GM18861 (cell line): ENCODE results near the gene LMF2.
"Not testable (repeated sequence)": the region's sequence is repeated elsewhere in the genome, so short reads cannot be mapped to it uniquely, and the experiment has no call there.

ENCODE experiments used
- ATAC-seq: cut with Tn5 transposase; IDR thresholded peaks from one replicate; pipeline ENCODE4 v1.9.1; 2021; ENCODE audit not compliant: unreplicated experiment

LMF2 gene

DNA sequence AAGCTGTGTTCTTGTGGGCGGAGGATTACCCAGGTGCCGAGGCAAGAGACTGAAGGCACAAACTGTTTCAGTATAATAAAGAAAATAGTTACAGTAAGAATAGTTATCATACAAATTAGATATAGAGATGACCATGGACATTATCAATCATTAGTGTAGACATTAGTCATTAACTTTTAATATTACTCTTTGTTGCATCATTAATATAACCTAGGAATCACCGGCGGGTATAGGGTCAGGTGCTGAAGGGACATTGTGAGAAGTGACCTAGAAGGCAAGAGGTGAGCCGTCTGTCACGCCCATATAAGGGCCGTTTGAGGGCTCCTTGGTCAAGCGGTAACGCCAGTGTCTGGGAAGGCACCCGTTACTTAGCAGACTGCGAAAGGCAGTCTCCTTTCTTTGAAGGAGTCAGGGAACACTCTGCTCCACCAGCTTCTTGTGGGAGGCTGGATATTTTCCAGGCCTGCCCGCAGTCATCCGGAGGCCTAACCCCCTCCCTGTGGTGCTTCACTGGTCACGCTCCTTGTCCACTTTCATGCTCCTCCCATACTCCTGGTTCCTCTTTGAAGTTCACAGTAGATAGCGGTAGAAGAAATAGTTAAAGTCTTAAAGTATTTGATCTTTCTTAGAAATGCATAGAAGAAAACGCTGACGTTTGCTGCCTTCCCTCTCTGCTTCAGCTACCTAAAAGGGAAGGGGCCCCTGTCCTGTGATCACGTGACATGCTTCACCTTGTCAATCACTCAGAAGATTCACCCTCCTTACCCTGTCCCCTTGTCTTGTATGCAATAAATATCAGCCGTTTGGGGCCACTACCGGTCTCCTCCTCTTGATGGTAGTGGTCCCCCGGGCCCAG lies 26.6 kb upstream of the LMF2 start:
- not testable (repeated sequence) for ATAC-seq

DNA sequence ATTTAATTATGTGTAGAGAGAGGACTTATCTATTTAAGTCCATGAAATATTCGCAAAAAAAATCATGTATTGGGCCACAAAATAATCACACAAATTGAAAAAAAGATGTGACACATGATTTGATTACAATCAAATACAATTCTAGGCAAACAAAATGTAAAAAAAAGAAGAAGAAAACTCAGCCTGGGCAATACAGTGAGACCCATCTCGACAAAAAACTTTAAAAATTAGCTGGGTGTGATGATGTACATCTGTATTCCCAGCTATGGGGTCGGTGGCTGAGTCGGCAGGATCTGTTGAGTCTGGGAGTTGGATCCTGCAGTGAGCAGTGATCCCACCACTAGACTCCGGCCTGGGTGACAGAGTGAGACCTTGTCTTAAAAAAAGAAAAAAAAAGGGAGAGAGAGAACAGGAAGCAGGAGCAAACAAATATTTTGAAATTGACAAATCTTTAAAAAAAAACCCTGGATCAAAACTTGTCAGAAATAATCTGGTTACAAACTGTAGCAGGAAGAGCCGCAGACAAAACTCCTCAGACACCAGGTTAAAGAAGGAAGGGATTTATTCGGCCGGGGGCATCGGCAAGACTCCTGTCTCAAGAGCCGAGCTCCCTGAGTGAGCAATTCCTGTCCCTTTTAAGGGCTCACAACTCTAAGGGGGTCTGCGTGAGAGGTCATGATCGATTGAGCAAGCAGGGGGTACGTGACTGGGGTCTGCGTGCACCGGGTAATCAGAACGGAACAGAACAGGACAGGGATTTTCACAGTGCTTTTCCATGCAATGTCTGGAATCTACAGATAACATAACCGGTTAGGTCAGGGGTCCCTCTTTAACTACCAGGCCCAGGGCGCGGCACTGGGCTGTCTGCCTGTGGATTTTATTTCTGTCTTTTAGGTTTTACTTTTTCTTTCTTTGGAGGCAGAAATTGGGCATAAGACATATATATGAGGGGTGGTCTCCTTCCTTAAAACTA lies 25.6 kb upstream of the LMF2 start:
- ATAC-seq, result no peak

DNA sequence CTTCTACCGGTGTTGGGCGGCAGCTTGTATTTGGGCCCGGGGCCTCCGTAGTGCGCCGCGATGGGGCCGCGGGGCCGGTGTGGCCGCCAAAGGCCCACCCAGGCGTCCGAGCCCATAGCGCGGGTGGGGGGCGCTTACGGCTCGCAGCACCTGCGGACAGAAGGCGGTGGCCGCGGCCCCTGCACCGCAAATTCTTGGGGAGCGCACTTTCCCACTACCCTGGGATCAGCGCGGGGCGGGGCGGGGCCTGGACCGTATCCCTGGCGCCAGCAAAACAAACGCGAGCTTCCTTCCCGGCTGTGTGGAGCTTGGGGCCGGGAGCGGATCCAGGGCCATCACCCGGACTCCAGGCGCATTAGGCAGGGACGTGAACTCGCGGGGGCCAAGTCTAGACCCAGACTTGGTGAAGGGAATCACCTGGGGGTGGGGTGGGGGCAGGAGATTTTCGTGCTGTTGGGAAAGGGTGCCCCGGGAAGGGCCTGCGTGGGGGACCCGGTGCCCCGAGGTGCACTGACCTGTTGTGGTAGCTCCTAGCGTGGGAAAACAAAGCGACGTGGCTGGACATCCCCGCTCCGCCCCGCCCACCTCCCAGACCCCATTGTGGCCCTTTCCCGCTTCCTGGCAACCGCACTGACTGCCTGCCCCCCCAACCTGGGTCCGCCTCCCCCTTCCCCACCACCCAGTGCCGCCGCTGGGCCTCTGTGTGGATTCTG lies 24.6 kb upstream of the LMF2 start:
- ATAC-seq, result no peak

DNA sequence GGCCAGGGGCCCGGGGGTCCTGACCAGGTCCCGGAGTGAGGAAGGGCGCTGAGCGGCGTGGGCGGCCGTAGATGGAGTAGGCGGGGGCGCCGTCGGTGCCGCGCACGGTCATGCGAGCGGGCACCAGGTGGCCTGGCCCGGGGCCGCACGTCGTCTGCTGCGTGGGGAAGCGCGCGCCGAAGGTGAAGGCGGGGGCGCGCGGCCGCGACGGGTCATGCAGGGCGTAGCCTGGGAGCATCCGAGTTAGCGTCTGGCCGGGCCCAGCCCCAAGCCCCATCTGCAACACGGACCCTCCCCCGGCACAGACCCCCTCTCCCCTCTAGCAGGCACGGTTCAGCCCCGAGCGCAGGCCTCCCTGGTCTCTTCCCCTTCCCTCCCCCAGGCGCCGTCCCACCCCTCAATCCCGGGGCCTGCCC lies 24.1 kb upstream of the LMF2 start:
- ATAC-seq, result no peak

DNA sequence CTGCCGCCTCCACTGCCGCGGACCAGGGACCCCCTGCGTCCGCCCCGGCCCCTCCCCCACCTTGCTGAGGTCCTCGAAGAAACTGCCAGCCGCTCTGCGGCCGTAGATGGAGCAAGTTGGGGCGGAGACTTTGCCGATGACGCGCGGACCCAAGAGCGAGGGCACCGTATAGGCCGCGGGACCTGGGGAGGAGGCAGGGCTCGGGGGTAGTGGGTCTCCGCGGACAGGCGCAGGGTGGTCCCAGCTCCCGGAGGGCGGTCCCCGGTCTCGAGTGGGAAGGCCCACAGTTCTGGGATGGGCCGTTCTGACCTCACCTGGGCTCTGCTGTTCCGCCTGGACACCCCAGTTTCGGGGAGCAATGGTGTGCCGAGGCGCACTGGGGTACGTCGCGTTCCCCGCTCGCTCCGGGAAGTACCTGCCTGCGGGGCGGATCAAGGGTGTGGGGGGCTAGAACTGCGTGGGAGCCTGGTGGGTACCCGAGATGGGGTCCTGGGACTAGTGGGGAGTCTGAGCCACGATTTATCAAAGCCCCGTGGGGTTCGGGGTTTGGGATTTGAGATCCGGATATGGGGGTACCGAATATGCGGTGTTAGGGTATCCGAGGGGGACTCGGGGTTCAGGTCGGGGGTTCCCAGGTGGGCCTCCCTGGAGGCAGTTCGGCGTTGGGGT lies 23.5 kb upstream of the LMF2 start:
- ATAC-seq, result no peak

DNA sequence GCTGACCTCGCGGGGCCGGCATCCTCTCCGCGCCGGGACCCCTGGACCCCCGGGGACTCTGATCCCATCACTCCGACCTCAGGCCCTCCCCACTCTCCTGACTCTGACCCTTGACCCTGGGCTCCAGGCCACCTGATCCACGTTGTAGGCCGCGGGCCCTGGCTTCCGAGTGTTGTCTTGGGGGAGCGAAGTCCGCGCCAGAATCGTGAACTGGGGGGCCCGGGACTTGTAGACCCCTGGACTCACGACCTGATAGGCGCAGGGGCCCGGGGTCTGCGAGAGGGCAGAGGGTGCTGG lies 23.0 kb upstream of the LMF2 start:
- no peak for ATAC-seq

DNA sequence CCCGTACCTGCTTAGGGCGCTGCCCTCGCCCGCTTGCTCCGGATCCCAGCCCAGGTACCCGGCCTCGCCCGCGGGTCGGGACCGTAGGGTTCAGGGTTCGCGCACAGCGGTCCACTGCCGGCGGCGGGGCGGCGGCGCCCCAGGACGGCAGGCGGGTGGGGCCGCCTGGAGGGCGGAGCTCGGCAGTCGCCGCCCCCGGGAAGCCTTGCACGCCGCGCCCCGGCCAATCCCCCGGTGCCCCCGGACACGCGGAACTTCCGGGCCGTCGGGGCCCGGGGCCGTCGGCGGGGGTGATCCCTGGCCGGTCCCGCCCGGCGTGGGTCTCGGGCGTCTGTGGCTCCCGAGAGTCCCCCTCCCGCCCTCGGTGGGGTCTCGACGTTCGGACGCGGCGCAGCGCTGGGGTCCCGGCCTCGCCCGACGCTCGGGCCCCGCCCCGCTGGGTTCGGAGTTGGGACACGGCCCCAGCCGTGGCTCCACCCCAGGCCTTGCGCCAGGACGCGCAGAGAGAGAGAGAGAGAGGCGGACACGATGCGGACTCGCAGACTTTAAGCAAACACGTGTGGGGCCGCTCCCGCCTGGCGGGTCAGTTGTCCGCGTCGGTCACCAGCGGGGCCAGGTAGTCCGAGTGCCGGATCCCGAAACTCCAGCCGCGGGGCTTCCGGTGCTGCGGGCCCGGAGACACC lies 22.5 kb upstream of the LMF2 start, which contains the start of gene TYMP:
Gene TYMP (minus strand): TSS at position 116 of the 683 bp plus-strand sequence. CDS start 303 bp downstream, outside the sequence.
- no peak for ATAC-seq

DNA sequence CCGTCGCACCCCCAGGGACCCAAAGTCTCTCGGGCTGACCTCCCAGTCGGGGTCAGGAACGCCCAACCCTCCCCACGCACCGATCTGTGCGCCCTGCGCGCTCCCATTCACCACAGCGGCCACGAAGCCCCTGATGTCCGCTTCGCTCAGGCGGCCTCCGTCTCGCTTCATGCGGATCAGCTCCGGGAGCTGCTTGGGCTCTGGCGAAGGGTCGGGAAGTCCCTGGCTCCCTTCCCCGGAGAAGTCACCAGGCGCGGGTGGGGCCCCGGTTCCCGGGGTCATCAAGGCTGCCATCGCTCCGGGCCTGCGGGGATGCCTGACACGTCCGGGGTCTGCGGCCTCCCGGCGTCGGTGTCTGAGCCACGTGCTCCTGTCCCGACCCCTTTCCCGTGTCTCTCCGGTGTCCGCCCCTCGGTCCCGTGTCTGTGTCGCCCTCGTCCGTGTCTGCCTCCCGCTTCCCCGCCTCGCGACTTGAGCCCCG lies 22.0 kb upstream of the LMF2 start:
- ATAC-seq, result no peak

DNA sequence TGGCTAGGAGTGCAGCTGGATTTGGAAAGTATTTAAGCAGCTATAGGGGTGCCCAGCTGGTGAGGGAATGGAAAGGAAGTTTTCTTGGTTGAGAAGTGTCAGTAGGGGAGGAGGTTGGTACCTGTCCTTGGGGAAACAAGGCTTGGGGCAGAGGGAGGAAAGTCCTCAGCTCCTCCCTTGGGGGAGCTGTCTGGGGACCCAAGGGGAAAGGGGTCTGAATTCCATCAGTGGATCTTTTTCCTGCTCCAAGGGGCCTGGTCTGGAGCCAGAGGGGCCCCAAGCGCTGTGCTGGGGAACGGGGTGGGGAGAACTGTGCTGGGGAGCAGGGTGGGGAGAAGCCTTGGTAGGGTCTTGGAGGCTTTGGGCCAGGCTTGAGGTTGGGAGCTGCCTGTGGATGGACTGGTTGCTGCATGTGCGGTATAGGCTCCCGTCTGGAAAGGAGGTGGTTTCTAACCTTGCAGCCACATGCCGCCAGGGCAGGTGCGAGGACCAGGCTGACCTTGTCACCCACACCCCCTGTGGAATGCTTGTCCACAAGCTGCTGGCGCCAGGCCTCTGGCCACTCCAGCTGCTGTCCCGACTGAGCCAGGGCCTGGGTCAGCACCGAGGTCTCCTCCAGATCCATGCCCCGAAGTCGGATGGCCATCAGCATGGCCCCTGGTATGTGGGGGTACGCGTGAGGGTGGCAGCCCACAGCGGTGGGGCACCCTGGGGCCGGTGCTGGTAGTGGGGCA lies 21.3 kb upstream of the LMF2 start:
- ATAC-seq, result no peak

DNA sequence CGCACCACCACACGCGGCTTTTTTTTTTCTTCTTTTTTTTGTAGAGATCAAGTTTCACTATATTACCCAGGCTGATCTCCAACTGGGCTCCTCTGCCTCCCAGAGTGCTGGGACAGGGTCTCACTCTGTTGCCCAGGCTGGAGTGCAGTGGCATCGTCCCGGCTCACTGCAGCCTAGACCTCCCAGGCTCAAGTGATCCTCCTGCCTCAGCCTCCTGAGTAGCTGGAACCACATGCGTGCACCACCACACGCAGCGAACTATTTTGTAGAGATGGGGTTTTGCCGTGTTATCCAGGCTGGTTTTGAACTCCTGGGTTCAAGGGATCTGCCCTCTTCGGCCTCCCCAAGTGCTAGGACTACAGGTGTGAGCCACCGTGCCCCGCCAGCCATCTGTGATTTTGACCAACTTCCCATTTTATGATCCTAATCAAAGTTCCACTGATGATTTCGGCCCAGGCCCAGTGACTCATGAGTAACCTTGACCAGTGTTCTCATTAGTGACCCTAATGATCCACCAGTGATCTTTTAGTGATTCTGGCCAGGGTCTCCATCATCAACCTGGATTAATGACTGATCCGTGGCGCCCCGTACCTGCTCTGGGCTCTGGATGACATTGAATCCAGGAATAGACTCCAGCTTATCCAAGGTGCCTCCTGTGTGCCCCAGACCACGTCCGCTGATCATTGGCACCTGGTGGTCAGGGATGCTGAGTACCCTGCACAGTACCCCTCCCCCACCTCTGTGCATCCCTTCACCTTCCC lies 20.6 kb upstream of the LMF2 start:
- ATAC-seq, result no peak

DNA sequence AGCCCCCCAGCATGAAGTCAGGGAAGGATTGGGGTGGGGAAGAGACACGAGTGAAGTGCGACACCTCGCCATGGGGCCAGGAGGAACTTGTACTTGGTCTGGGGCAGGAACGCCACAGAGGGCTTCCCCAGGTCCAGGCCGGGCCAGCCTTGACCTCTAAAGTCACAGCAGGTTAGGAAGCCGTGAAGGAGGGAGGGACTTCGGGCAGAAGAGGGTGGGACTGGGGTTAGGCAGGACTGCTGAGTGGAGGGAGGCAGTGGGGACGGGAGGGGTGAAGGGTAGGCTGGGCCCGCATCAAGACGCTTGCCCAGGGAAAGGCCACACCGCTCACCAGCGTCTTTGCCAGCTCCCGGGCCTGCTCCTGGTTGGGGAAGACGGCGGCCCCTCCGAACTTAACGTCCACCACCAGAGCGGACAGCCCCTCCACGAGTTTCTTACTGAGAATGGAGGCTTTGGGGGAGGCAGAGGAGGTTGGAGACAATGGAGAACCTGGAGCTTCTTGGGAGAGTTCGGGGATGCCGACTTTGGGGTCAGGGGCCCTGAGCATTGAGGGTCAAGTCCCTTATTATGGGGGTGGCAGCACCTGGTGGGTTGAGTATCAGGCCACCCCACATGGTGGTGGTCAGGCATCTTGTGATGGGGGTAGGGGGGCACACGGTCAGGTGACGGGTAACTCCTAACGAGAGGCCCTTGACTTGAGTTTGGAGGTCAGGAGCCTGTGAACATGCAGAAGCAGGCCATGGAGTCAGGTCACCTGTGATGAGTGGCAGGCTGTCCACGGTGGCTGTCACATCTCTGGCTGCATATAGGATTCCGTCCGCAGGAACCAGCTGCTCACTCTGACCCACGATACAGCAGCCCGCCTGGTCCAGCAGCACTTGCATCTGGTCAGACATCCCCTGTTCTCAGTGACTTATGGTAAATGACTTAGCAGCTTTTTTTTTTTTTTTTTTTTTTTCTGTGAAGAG lies 19.6 kb upstream of the LMF2 start:
- ATAC-seq, result no peak

DNA sequence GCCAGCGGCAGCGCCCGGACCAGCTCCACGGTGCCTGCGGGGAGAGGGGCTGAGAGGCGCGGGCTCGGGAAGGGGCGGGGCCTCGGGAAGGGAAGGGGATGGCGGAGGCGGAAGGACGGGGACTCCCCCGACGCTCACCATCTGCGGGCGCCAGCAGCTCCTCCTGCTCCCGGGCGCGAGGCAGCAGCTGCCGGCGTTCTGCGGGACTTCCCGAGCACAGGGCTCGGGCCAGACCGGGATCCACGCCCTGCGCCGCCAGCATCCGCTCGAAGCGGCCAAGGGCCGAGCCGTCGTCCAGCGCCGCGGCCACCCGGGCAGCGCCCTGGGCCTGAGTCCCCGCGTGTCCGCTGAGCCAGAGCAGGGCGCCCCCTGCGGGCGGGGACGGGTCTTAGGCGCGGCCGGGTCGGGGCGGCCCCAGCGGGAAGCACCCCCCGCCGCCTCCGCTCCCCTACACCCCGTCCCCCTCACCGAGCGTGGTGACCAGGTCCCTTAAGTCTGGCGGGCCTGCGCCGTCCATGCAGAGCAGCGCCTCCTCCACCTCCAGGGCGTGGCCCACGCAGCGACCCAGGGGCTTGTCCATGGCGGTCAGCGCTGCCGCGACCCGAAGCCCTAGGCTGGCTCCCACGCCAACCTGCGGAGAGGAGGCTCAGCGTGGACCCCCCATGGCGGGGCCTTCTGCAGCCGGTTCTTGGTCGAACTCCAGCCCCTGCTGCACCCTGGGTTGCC lies 18.8 kb upstream of the LMF2 start:
- peak; percentile 19 for ATAC-seq

DNA sequence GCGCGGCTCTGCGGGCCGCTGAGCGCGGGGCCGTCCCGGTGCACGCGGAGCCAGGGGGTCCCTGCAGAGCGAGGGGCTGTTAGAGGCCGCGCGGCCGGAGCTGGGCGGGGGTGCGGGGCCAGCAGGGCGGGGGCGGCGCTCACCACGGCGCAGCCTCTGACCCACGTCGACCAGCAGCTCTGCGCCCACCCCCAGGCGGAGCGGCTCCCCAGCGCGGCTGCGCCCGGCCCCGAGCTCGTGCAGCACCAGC lies 18.3 kb upstream of the LMF2 start:
- ATAC-seq, result no peak

DNA sequence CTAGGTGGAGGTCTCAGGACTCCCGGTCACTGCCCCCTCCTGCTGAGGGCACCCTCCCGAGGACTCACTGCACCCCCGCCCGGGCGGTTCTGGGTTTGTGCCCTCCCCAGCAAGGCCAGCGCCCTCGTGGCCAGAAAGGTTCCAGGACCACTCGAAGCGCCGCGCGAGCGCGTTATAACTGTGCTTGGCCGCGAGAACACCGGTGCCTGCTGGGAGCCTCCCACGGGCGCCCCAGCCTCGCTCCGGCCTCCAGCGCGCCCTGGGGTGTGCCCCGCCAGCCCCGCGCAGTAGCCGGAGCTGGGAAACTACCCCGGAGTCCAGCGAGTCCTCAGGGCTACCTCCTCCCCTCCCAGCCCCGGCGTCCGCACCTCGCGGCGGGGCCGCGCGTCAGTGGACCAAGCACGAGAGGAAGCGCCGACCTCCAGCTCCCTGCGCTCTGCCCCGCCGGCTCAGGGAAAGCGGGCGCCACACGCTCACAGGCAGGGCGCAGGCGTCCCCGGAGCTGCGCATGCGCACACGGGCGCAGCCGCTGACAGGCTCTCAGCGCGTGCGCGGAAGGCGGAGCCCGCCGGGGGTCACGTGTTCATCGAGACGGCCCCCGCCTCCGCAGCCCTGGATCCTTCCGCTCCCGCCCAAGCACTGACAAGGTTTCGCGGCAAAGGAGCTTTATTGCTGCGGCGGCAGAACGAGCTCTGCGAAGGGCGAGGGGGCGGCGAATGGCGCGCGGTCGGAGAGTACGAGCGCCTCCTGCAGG lies 17.8 kb upstream of the LMF2 start, which contains the start of gene SCO2:
Gene SCO2 (minus strand): TSS at position 495 of the 754 bp plus-strand sequence. CDS start 1,187 bp downstream, outside the sequence.
- peak; percentile 36 for ATAC-seq

DNA sequence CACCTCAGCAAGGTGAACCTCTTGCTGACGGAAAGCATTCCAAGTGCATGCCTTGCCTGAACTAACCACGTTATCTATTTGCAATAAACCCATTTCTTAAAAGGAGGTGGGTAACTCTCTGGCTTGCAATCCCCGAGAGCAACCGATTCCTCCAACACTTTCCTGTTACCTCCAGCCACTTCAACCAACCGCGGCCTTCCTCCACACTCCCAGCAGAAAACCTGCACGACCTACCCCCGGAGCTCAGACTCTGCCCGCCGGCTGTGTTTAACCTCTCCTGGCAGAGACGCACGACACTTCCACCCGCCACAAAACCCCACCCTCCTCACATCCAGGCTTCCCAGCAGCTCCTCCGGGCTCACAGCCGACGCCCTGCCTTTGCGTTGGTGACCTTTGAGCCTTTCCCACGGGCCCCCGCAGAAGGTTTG lies 17.2 kb upstream of the LMF2 start:
- no peak for ATAC-seq
